GM12801 (cell line): ENCODE data around the gene GABRR1.

Experiments
- TF ChIP-seq, protein P1 (sequence below): IDR thresholded peaks from one replicate; pipeline ENCODE4 v1.5.1; 2011; ENCODE audit warnings: control low read depth; ENCODE audit not compliant: insufficient read length; ENCODE audit errors: extremely low read depth

Gene GABRR1

GRCh38 chr6:89200706-89201215 is 16.4 kb downstream of the GABRR1 start:
- TF ChIP-seq, protein P1, sequence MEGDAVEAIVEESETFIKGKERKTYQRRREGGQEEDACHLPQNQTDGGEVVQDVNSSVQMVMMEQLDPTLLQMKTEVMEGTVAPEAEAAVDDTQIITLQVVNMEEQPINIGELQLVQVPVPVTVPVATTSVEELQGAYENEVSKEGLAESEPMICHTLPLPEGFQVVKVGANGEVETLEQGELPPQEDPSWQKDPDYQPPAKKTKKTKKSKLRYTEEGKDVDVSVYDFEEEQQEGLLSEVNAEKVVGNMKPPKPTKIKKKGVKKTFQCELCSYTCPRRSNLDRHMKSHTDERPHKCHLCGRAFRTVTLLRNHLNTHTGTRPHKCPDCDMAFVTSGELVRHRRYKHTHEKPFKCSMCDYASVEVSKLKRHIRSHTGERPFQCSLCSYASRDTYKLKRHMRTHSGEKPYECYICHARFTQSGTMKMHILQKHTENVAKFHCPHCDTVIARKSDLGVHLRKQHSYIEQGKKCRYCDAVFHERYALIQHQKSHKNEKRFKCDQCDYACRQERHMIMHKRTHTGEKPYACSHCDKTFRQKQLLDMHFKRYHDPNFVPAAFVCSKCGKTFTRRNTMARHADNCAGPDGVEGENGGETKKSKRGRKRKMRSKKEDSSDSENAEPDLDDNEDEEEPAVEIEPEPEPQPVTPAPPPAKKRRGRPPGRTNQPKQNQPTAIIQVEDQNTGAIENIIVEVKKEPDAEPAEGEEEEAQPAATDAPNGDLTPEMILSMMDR = no peak

- TF ChIP-seq, protein P1 = no peak
Observed at GRCh38 chr6:89199579-89199978, 17.6 kb downstream of the GABRR1 start.

DNA sequence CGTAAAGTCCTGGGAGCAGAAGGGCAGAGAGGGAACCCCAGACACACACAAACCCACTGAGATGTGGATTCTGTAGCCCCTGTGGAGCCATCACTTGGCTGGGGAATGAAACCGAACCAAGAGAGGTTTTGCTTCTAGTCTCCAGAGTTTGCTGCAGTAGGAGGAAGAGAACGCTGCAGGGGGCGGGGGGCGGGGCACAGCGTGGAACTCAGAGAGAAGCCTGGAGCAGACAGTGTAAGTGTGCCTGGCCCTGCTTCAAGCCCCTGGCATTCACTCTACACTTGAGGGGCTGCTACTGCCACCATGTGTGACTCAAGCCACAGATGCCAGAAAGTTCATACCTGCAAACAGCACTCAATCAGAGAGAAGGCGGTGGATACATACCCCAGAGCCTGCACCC is 18.9 kb downstream of the GABRR1 start:
- TF ChIP-seq, protein P1 = no peak

GRCh38 chr6:89197141-89197540 is 20.0 kb downstream of the GABRR1 start:
- TF ChIP-seq, protein P1 = no peak

DNA sequence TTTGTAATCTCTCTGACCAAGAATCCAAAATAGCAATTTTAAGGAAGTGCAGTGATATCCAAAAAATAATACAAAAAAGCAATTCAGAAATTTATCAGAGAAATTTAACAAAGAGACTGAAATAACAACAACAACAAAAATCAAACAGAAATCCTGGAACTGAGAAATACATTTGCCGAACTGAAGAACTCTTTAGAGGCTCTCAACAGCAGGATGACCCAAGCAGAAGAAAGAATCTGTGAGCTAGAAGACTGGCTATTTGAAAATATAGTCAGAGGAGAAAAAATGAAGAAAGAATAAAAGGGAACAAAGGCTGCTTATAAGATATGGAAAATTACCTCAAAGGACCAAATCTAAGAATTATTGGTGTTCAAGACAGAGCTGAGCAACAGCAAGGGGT is 22.6 kb downstream of the GABRR1 start:
- TF ChIP-seq, protein P1 = no peak

- TF ChIP-seq, protein P1 = no peak
Observed at GRCh38 chr6:89190741-89191140, 26.4 kb downstream of the GABRR1 start.

DNA sequence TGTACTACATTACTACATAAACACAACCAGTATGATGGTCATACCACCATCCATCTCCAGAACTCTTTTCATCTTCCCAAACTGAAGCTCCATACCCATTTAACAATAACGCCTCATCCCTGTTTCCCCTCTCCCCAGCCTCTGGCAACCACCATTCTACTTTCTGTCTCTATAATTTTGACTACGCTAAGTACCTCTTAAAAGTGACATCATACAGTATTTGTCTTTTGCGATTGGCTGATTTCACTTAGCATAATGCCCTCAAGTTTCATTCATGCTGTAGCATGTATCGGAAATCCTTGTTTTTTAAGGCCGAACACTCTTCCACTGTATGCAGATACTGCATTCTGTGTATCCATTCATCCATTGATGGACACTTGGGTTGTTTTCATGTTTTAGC is 29.7 kb downstream of the GABRR1 start:
- TF ChIP-seq, protein P1 = no peak
